ENCODE results near the gene NUP107.

- no peak for TF ChIP-seq YY1 (IDR thresholded peaks at IDR 0.05; ENCODE audit: extremely low read depth, insufficient replicate concordance, low read depth, low read length)
- TF ChIP-seq POLR2AphosphoS5 (IDR thresholded peaks at IDR 0.05; ENCODE audit: low read depth, low read length): no peak
- TF ChIP-seq CTCF (IDR thresholded peaks at IDR 0.05 in 2 of 3, conservative IDR thresholded peaks at IDR 0.05 in 1 of 3; ENCODE audit: borderline replicate concordance in 1 of 3, insufficient read depth in 1 of 3, low read depth in 2 of 3, low read length in 2 of 3): no peak
- no peak for TF ChIP-seq CEBPB (IDR thresholded peaks at IDR 0.05; ENCODE audit: low read depth)
These were observed 85.9 kb downstream of the NUP107 start for GRCh38 chr12:68772714-68773113.
